Erythroblast (primary cell): ENCODE data around the gene SRGAP2.
"Not testable (repeated sequence)": the region's sequence is repeated elsewhere in the genome, so short reads cannot be mapped to it uniquely, and the experiment has no call there.

Experiments
- GATA1 ChIP-seq: IDR thresholded peaks from 2 replicates; pipeline ENCODE4 v1.6.1; 2011; ENCODE audit warnings: low read depth, mild to moderate bottlenecking, control low read depth, low read length, moderate library complexity
- POLR2A ChIP-seq: IDR thresholded peaks from 2 replicates; pipeline ENCODE4 v1.6.1; 2011; ENCODE audit warnings: mild to moderate bottlenecking, low read length

DNA sequence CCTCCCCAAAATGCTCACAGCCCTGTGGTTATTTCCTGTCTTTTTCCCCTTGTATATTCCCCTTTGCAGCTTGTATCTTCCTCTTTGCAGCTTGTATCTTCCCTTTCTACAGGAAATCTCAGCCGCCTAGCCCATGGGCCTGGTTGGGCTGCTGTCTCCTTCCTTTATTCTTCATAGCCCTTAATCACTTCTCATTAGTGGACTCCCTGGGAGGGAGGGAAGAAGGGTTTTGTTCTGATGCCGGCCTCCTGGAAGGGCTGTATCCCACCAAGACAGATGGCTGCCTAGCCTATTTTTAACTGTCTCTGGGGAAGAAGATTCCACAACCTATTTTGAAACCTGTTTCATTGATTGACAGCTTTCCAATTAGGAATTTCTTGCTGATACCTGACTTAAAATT is 31.8 kb downstream of the SRGAP2 start:
- not testable (repeated sequence) for TF ChIP-seq POLR2A, GATA1
